GM12878 (cell line): Measurements from ENCODE around the gene GLB1L2. TPM values are rescaled to one million over a fixed set of nuclear protein-coding genes. Genes with fewer than 3 reads are reported as not detected.

Experiments used
- ATAC-seq: fragments of 200-7000 bp; cut with Tn5 transposase; 3 replicates; pipeline ENCODE4 v1.9.1; 2020; ENCODE audit warnings: mild to moderate bottlenecking, moderate library complexity
- BruUV-seq: library from RNA; stranded (reverse); fragments of 400-500 nt; replicated peaks from 2 replicates; lab custom pipeline; 2021; lab: Mats Ljungman, UMichigan
- CTCF ChIA-PET: fragments of 300-600 bp; sonication (Branson Sonifier 250); formaldehyde crosslinking; extraction: SDS; loops from one replicate; lab custom pipeline; 2021; ENCODE audit warnings: inconsistent platforms; lab: Yijun Ruan, JAX
- POLR2A ChIA-PET: fragments of 350-600 bp; formaldehyde crosslinking; extraction: SDS; loops from one replicate; lab custom pipeline; 2021; ENCODE audit warnings: inconsistent platforms; lab: Charles Lee
- RAD21 ChIA-PET: fragments of 300-600 bp; sonication (Branson Sonifier 250); formaldehyde crosslinking; loops from one replicate; lab custom pipeline; 2023; ENCODE audit warnings: antibody characterized with exemption; ENCODE audit not compliant: unreplicated experiment; lab: Charles Lee
- SMC1A ChIA-PET: fragments of 300-600 bp; sonication (Branson Sonifier 250); formaldehyde crosslinking; loops from one replicate; lab custom pipeline; 2023; ENCODE audit not compliant: unreplicated experiment, uncharacterized antibody; lab: Charles Lee
- DNase-seq: peaks from one replicate; pipeline ENCODE4 v3.0.0-alpha.2; 2011; ENCODE audit warnings: low read depth, low spot score
- FAIRE-seq: peaks from 3 replicates; lab custom pipeline; 2011; peaks lifted over from hg19 to GRCh38; lab: Jason Lieb, UNC
- H2AFZ ChIP-seq: 2 replicates; pipeline ENCODE4 v1.6.0; 2011; ENCODE audit warnings: low read depth, low read length, control low read depth; ENCODE audit not compliant: control insufficient read depth
- H3K27ac ChIP-seq: 2 replicates; pipeline ENCODE4 v1.5.1; 2011; ENCODE audit warnings: control low read depth; ENCODE audit not compliant: control insufficient read depth, insufficient read depth
- H3K27me3 ChIP-seq, 2 experiments: replicated peaks in 1 of 2; 2 replicates each; pipeline versions ENCODE4 v1.6.0 to v1.6.1; 2011; ENCODE audit warnings: low read length in 1 of 2; ENCODE audit not compliant: control insufficient read depth in 2 of 2, insufficient read depth in 2 of 2
- H3K36me3 ChIP-seq, 2 experiments: 2 replicates each; pipeline ENCODE4 v1.5.1; 2011; ENCODE audit warnings: low read length in 1 of 2; ENCODE audit not compliant: control insufficient read depth in 2 of 2, insufficient read depth in 2 of 2
- H3K4me1 ChIP-seq: 2 replicates; pipeline ENCODE4 v1.6.1; 2011; ENCODE audit warnings: mild to moderate bottlenecking, low read length, moderate library complexity, mixed read lengths; ENCODE audit not compliant: control insufficient read depth, insufficient read depth
- H3K4me2 ChIP-seq: 2 replicates; pipeline ENCODE4 v1.6.0; 2011; ENCODE audit warnings: control low read depth; ENCODE audit not compliant: control insufficient read depth, insufficient read depth
- H3K4me3 ChIP-seq: fragments of 200-600 bp; sonication (generic); 2 replicates; pipeline ENCODE4 v1.5.1; 2016
- H3K79me2 ChIP-seq: 2 replicates; pipeline ENCODE4 v1.6.0; 2011; ENCODE audit warnings: low read length; ENCODE audit not compliant: control insufficient read depth, insufficient read depth
- H3K9ac ChIP-seq: 2 replicates; pipeline ENCODE4 v1.8.0; 2011; ENCODE audit warnings: low read length, control low read depth, mixed read lengths; ENCODE audit not compliant: control insufficient read depth, insufficient read depth
- H3K9me3 ChIP-seq: replicated peaks from 3 replicates; pipeline ENCODE4 v1.5.1; 2011; ENCODE audit warnings: mild to moderate bottlenecking, low read length; ENCODE audit not compliant: control insufficient read depth, insufficient read depth
- H4K20me1 ChIP-seq: 2 replicates; pipeline ENCODE4 v1.6.0; 2011; ENCODE audit not compliant: control insufficient read depth, insufficient read depth
- CBFB ChIP-seq: IDR thresholded peaks from 2 replicates; pipeline ENCODE4 v1.6.1; 2016; ENCODE audit warnings: antibody characterized with exemption, low read depth
- CREM ChIP-seq: IDR thresholded peaks from 2 replicates; pipeline ENCODE4 v1.6.1; 2014; ENCODE audit warnings: antibody characterized with exemption, low read depth
- EP300 ChIP-seq, 2 experiments: fragments of 150-350 bp in 1 of 2; IDR thresholded peaks; 2 replicates each; pipeline ENCODE4 v1.6.1; 2011 to 2012; ENCODE audit warnings: low read depth in 2 of 2, low read length in 2 of 2, borderline replicate concordance in 1 of 2, improper control_type of control experiment in 1 of 2, inconsistent platforms in 1 of 2; ENCODE audit not compliant: control insufficient read depth in 1 of 2
- KAT2A ChIP-seq: conservative IDR thresholded peaks from 2 replicates; pipeline ENCODE4 v1.6.1; 2011; ENCODE audit warnings: low read depth, low read length; ENCODE audit not compliant: control insufficient read depth
- MEF2A ChIP-seq: IDR thresholded peaks from 2 replicates; pipeline ENCODE4 v1.6.1; 2011; ENCODE audit warnings: low read depth, mild to moderate bottlenecking, low read length, moderate library complexity; ENCODE audit not compliant: insufficient read depth
- PAX5 ChIP-seq: IDR thresholded peaks from 2 replicates; pipeline ENCODE4 v1.6.1; 2011; ENCODE audit warnings: low read depth, low read length, borderline replicate concordance
- RFX5 ChIP-seq: IDR thresholded peaks from 2 replicates; pipeline ENCODE4 v1.6.1; 2011; ENCODE audit warnings: low read depth, low read length, improper control_type of control experiment
- WRNIP1 ChIP-seq: IDR thresholded peaks from 2 replicates; pipeline ENCODE4 v1.6.1; 2011; ENCODE audit warnings: low read depth, low read length, improper control_type of control experiment, borderline replicate concordance
- WGBS: methylation state at CpG from one replicate; pipeline ENCODE4 v1.1.6; 2016; ENCODE audit warnings: low lambda C conversion rate; ENCODE audit not compliant: insufficient replicate concordance, insufficient coverage; ENCODE audit errors: missing lambda C conversion rate; 5-methylcytosine and 5-hydroxymethylcytosine counted together
- in situ Hi-C: fragments of 300-500 bp; cut with MboI; formaldehyde crosslinking; loops from 9 replicates; pipeline ENCODE4 v1.14.3; 2018; ENCODE audit warnings: mixed read lengths
- intact Hi-C: fragments of 100-400 bp; cut with micrococcal nuclease; formaldehyde crosslinking; loops from one replicate; pipeline ENCODE4 v1.14.2; 2022; ENCODE audit not compliant: unreplicated experiment
- polyA plus RNA-seq, 11 experiments: library from polyadenylated mRNA; depleted of rRNA in 4 of 11; unstranded in 6 of 11; stranded (reverse) in 5 of 11; fragments of >200 nt; fragmentation: Nextera tagmentation in 4 of 11; fragmentation: Illumina TruSeq in 1 of 11; extraction: Ambion mirVana in 4 of 11; extraction: Trizol in 1 of 11; gene quantifications; 1 replicate in 1 of 11; 2 replicates in 10 of 11; pipeline versions ENCODE4 v1.2.1 to v1.2.3, GENCODE V29; 2011 to 2016; ENCODE audit warnings: inconsistent platforms in 2 of 11, missing spikeins in 2 of 11, low read depth in 1 of 11
- total RNA-seq, 4 experiments: library from RNA; depleted of rRNA in 3 of 4; stranded (reverse); fragments of >200 nt in 3 of 4; fragmentation: Illumina TruSeq in 1 of 4; extraction: Trizol in 1 of 4; gene quantifications; 2 replicates each; pipeline versions ENCODE4 v1.2.1 to v1.2.3, GENCODE V29; 2013 to 2021
- TF ChIP-seq, protein P1 (sequence below): fragments of 450-650 bp; formaldehyde crosslinking; IDR thresholded peaks from 2 replicates; pipeline ENCODE4 v1.5.0; 2022; ENCODE audit warnings: mild to moderate bottlenecking, missing genetic modification characterization
- TF ChIP-seq, protein P2 (sequence below): fragments of 450-650 bp; formaldehyde crosslinking; IDR thresholded peaks from 2 replicates; pipeline ENCODE4 v1.4.0; 2020; ENCODE audit warnings: mild to moderate bottlenecking, moderate library complexity

The GLB1L2 gene
- total and polyA plus RNA-seq, 10 of the 15 experiments (the other 5 are each of a cell fraction or from before 2014, with no cell fraction given) = 0.04 to 0.85 (median 0.49) TPM

DNA sequence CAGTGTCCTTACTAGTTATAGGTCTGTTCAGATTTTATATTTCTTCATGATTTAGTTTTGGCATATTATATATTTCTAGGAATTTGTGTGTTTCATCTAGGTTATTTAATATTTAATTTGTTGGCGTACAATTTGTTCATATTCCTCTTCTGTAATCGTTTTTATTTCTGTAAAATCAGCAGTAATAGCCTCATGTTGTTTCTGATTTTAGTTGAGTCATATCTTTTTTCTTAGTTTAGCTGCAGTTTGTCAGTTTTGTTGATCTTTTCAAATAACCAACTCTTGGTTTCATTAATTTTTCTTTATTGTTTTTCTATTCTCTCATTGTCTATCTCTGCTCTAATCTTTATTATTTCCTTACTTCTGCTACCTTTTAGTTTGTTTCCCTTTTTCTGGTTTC lies 20.3 kb downstream of the GLB1L2 start:
- ATAC-seq (no peak), FAIRE-seq (no peak), DNase-seq (no peak)
- 66% methylated on average over 2 of the region's 2 CpGs for WGBS
- RAD21 ChIA-PET = no interaction called here
- CTCF ChIA-PET = no interaction called here
- Histone ChIP-seq H3K27ac (no peak overlapping the region), H3K9me3 (no peaks in the 10 kb centered on the region), H3K4me1 (peaks cover 16% of the 10 kb centered on the region), H3K27me3 (no peaks in the 10 kb centered on the region), H3K36me3 (no peaks in the 10 kb centered on the region), H2AFZ (no peak overlapping the region), H3K9ac (no peak overlapping the region)
- SMC1A ChIA-PET = no interaction called here
- in situ Hi-C loops (no loop called here), intact Hi-C loops (loop anchor here (10.0 kb wide), 1 partner anchor 147 kb away; no protein-coding TSS in a partner anchor)
- TF ChIP-seq, protein P1, sequence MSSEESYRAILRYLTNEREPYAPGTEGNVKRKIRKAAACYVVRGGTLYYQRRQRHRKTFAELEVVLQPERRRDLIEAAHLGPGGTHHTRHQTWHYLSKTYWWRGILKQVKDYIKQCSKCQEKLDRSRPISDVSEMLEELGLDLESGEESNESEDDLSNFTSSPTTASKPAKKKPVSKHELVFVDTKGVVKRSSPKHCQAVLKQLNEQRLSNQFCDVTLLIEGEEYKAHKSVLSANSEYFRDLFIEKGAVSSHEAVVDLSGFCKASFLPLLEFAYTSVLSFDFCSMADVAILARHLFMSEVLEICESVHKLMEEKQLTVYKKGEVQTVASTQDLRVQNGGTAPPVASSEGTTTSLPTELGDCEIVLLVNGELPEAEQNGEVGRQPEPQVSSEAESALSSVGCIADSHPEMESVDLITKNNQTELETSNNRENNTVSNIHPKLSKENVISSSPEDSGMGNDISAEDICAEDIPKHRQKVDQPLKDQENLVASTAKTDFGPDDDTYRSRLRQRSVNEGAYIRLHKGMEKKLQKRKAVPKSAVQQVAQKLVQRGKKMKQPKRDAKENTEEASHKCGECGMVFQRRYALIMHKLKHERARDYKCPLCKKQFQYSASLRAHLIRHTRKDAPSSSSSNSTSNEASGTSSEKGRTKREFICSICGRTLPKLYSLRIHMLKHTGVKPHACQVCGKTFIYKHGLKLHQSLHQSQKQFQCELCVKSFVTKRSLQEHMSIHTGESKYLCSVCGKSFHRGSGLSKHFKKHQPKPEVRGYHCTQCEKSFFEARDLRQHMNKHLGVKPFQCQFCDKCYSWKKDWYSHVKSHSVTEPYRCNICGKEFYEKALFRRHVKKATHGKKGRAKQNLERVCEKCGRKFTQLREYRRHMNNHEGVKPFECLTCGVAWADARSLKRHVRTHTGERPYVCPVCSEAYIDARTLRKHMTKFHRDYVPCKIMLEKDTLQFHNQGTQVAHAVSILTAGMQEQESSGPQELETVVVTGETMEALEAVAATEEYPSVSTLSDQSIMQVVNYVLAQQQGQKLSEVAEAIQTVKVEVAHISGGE = no peak
- TF ChIP-seq, all 136 proteins: peak for 0
- Histone ChIP-seq H3K4me2 (no peak overlapping the region), H4K20me1 (no peaks in the 10 kb centered on the region), H3K4me3 (no peak overlapping the region), H3K79me2 (no peaks in the 10 kb centered on the region)
- no TSS peak for BruUV-seq
- POLR2A ChIA-PET = no interaction called here

DNA sequence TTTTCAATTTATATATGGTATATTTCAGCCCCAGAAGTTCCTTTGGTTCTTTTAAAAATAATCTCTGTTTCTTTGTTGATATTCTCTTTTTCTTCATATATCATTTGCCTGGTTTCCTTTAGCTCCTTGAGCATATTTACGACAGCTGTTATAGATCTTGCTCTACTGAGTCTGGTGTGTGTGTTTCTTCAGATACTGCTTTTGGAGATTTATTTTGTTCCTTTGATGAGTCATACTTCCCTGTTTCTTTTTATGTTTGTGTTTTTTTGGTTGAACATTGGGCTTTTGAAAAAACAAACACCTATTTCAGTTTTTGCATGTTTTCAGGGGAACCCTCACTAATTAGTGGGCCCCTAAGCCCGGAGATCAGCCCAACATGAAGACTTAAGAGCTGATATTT lies 23.3 kb downstream of the GLB1L2 start:
- intact Hi-C loops = loop anchor here (10.0 kb wide), 1 partner anchor 150 kb away; no protein-coding TSS in a partner anchor
- Histone ChIP-seq H4K20me1 (no peaks in the 10 kb centered on the region), H2AFZ (peak overlapping the region; percentile 24; the same call in 1 of the 2 replicates), H3K4me3 (no peak overlapping the region), H3K27me3 (no peaks in the 10 kb centered on the region; a peak in 1 of 4 replicates), H3K79me2 (no peaks in the 10 kb centered on the region), H3K36me3 (no peaks in the 10 kb centered on the region), H3K4me1 (peaks cover 6% of the 10 kb centered on the region), H3K27ac (no peak overlapping the region), H3K9me3 (no peaks in the 10 kb centered on the region), H3K9ac (no peak overlapping the region), H3K4me2 (peak overlapping the region; percentile 17; the same call in 1 of the 2 replicates)
- DNase-seq = no peak
- POLR2A ChIA-PET = no interaction called here
- CTCF ChIA-PET = interaction anchor here (0.6 kb wide), 1 partner anchor 629 kb away, joined by 3 read pairs; no protein-coding TSS in a partner anchor
- SMC1A ChIA-PET = no interaction called here
- no peak for ATAC-seq
- RAD21 ChIA-PET = no interaction called here
- no TSS peak for BruUV-seq
- in situ Hi-C loops = no loop called here
- 37% methylated on average over 2 of the region's 2 CpGs for WGBS
- FAIRE-seq = peak; percentile 54
- no peak for TF ChIP-seq CREM
- no peak for TF ChIP-seq KAT2A
- no peak for TF ChIP-seq MEF2A
- TF ChIP-seq CBFB = no peak
- no peak for TF ChIP-seq RFX5
- TF ChIP-seq EP300 (IDR thresholded peaks at IDR 0.05; ENCODE audit: borderline replicate concordance in 1 of 2, control insufficient read depth in 1 of 2, low read depth in 2 of 2, low read length in 2 of 2) = no peak
- no peak for TF ChIP-seq PAX5
- TF ChIP-seq, protein P2, sequence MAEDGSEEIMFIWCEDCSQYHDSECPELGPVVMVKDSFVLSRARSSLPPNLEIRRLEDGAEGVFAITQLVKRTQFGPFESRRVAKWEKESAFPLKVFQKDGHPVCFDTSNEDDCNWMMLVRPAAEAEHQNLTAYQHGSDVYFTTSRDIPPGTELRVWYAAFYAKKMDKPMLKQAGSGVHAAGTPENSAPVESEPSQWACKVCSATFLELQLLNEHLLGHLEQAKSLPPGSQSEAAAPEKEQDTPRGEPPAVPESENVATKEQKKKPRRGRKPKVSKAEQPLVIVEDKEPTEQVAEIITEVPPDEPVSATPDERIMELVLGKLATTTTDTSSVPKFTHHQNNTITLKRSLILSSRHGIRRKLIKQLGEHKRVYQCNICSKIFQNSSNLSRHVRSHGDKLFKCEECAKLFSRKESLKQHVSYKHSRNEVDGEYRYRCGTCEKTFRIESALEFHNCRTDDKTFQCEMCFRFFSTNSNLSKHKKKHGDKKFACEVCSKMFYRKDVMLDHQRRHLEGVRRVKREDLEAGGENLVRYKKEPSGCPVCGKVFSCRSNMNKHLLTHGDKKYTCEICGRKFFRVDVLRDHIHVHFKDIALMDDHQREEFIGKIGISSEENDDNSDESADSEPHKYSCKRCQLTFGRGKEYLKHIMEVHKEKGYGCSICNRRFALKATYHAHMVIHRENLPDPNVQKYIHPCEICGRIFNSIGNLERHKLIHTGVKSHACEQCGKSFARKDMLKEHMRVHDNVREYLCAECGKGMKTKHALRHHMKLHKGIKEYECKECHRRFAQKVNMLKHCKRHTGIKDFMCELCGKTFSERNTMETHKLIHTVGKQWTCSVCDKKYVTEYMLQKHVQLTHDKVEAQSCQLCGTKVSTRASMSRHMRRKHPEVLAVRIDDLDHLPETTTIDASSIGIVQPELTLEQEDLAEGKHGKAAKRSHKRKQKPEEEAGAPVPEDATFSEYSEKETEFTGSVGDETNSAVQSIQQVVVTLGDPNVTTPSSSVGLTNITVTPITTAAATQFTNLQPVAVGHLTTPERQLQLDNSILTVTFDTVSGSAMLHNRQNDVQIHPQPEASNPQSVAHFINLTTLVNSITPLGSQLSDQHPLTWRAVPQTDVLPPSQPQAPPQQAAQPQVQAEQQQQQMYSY = no peak
- no peak for TF ChIP-seq WRNIP1
